IgD-negative memory B cell (primary cell): ENCODE measurements around the gene MYF6. TPM values are rescaled to one million over a fixed set of nuclear protein-coding genes. Genes with fewer than 3 reads are reported as not detected.
"Not testable (repeated sequence)": the region's sequence is repeated elsewhere in the genome, so short reads cannot be mapped to it uniquely, and the experiment has no call there.

Experiments
- H3K27ac Mint-ChIP-seq, 3 donors: one replicate each; pipeline ENCODE4 v1.8.0; 2020 to 2022; ENCODE audit warnings: mild to moderate bottlenecking in 3 of 3, mixed read lengths in 3 of 3, moderate library complexity in 1 of 3
- H3K27me3 Mint-ChIP-seq: one replicate; pipeline ENCODE4 v1.8.0; 2021; ENCODE audit warnings: mixed read lengths
- H3K36me3 Mint-ChIP-seq: one replicate; pipeline ENCODE4 v1.8.0; 2020; ENCODE audit warnings: mild to moderate bottlenecking, mixed read lengths
- H3K4me1 Mint-ChIP-seq, 3 donors: one replicate each; pipeline ENCODE4 v1.8.0; 2020 to 2022; ENCODE audit warnings: mixed read lengths in 3 of 3, mild to moderate bottlenecking in 1 of 3
- H3K4me3 Mint-ChIP-seq, 4 donors: one replicate each; pipeline ENCODE4 v1.8.0; 2020 to 2022; ENCODE audit warnings: mild to moderate bottlenecking in 4 of 4, mixed read lengths in 4 of 4, moderate library complexity in 3 of 4
- H3K9me3 Mint-ChIP-seq, 3 donors: one replicate each; pipeline ENCODE4 v1.8.0; 2020 to 2021; ENCODE audit warnings: mixed read lengths in 3 of 3, mild to moderate bottlenecking in 1 of 3
- polyA plus RNA-seq: library from polyadenylated mRNA; unstranded; fragments of 300-500 nt; fragmentation: Illumina TruSeq; gene quantifications from one replicate; pipeline ENCODE4 v1.2.3, GENCODE V29; 2021

Gene MYF6
- not detected for polyA plus RNA-seq

DNA sequence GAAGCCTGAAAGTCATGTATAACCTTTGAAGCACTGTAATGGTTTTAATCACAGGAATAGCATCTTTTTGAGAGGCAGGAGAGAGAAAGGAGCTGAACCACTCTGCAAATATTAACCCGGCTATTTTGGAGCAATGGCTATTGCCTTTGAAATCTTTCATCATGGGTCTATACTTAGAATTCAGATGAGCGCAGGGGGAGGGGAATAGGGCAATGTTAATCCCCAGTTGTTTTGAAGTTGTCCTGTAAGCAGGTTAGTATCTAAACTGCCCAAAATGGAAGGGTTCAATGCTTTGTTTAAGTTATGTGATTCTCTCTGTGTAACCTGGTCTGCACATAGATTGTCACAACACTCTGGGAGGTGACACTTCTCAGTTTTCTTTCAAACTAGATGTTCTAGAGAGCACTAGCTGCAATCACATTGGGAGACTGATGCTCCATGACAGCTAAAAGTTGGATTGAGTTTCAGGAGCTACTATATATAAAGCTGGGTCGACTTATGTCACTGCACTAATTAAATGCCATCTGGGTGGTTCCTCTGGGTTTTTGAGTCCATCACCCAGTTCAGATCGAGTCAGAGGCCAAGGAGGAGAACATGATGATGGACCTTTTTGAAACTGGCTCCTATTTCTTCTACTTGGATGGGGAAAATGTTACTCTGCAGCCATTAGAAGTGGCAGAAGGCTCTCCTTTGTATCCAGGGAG is at the start of gene MYF6:
TSS of gene MYF6 (plus strand) at position 509 of the 704 bp plus-strand sequence. CDS start at position 595, 86 bp downstream.
- H3K9me3 Mint-ChIP-seq: peaks cover 0 to 2% (median 2%) of the 10 kb centered on the region in 3 donors

DNA sequence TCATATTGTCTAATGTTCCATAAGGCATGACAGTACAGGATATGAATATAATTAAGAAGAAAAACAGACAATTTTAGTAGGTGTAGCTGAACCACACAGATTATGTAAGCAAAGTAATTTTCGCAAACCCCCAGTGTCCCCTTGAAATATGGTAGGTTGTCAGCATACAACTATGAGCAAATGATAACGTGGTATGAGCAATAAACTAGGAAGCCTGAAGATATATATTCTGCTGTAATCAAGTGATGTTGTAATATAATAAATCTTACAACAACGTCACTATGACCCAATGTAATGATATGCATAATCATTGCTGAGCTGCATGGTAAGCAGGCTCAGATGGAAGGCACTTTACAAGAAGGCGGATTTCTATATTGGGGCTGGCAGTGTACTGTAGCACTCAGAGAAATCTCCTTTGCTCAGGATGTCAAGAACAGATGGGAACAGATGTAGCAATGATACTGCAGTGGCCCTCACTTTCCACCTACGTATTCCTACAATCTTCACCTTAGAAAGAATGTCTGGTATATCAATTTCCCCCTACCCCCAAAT is 47.8 kb upstream of the MYF6 start:
- H3K36me3 Mint-ChIP-seq: no peaks in the 10 kb centered on the region
- H3K4me3 Mint-ChIP-seq: no peak overlapping the region
- H3K27me3 Mint-ChIP-seq: no peaks in the 10 kb centered on the region
- no peak overlapping the region for H3K27ac Mint-ChIP-seq
- no peaks in the 10 kb centered on the region for H3K4me1 Mint-ChIP-seq
- H3K9me3 Mint-ChIP-seq: peaks cover 0 to 2% (median 2%) of the 10 kb centered on the region in 3 donors

More for the DNA sequence above, at the start of gene MYF6:
- no peaks in the 10 kb centered on the region for H3K36me3 Mint-ChIP-seq
- H3K4me3 Mint-ChIP-seq: no peak within 1 kb of the TSS
- no peak within 1 kb of the TSS for H3K27ac Mint-ChIP-seq
- peaks cover 24% of the 10 kb centered on the region for H3K27me3 Mint-ChIP-seq
- H3K4me1 Mint-ChIP-seq: peaks cover 0 to 3% (median 0%) of the 10 kb centered on the region in 3 donors

- Mint-ChIP-seq H3K9me3 (peaks cover 0 to 2% (median 0%) of the 10 kb centered on the region in 3 donors), H3K27ac (no peak overlapping the region), H3K27me3 (no peaks in the 10 kb centered on the region), H3K36me3 (no peaks in the 10 kb centered on the region), H3K4me3 (no peak overlapping the region), H3K4me1 (no peaks in the 10 kb centered on the region)
These were observed 44.8 kb upstream of the MYF6 start for GRCh38 chr12:80662586-80662985.

GRCh38 chr12:80670214-80670613 is 37.2 kb upstream of the MYF6 start:
- Mint-ChIP-seq H3K4me3 (no peak overlapping the region), H3K4me1 (no peaks in the 10 kb centered on the region), H3K9me3 (peaks cover 0 to 2% (median 0%) of the 10 kb centered on the region in 3 donors), H3K27ac (no peak overlapping the region), H3K27me3 (no peaks in the 10 kb centered on the region), H3K36me3 (no peaks in the 10 kb centered on the region)

DNA sequence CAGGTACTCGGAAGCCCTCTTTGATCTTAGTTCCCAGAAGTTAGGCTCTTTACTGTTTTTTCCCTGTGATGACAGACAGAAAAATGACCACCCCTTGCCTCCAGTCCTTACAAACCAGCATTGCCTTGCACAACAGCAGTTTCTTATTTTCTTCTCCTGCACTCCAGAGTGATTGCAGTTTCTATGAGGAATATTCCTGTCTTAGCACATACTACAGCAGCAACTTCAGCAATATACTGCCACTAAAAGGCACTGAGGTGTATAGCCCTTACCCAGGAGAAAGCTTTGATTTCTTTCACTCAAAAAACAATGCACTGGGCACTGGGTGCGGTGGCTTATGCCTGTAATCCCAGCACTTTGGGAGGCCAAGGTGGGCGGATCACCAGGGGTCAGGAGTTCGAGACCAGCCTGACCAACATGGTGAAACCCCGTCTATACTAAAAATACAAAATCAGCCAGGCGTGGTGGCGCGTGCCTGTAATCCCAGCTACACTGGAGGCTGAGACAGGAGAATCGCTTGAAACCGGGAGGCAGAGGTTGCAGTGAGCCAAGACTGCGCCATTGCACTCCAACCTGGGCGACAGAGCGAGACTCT is 31.3 kb upstream of the MYF6 start:
- not testable (repeated sequence) for H3K27me3 Mint-ChIP-seq, H3K36me3 Mint-ChIP-seq, H3K4me1 Mint-ChIP-seq, H3K9me3 Mint-ChIP-seq, H3K27ac Mint-ChIP-seq, H3K4me3 Mint-ChIP-seq

GRCh38 chr12:80676856-80677255 is 30.6 kb upstream of the MYF6 start:
- no peaks in the 10 kb centered on the region for H3K4me1 Mint-ChIP-seq
- H3K36me3 Mint-ChIP-seq: no peaks in the 10 kb centered on the region
- no peak overlapping the region for H3K4me3 Mint-ChIP-seq
- H3K9me3 Mint-ChIP-seq: no peaks in the 10 kb centered on the region
- H3K27ac Mint-ChIP-seq: no peak overlapping the region
- no peaks in the 10 kb centered on the region for H3K27me3 Mint-ChIP-seq

DNA sequence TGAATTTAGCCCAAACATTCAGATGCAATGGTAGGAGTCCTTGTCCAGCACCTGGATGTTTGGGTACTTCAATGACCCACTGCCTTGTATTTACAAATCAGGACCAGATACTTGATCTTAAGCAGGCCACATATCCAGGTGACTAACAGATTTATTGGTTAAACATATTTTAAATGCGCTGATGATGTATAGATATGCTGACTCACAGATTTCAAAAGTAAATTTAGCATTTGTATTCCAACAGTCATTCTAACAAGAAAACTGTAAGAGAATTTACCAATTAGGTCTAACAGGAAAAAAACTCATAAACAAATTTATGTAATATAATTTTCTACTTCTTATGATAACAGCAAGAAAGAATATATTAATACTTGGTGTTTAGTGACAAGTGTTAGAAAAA is 29.4 kb upstream of the MYF6 start:
- Mint-ChIP-seq H3K27me3 (no peaks in the 10 kb centered on the region), H3K27ac (no peak overlapping the region), H3K36me3 (no peaks in the 10 kb centered on the region), H3K4me3 (no peak overlapping the region), H3K9me3 (peaks cover 0 to under 1% (median 0%) of the 10 kb centered on the region in 3 donors), H3K4me1 (no peaks in the 10 kb centered on the region)

GRCh38 chr12:80679346-80680131 is 27.9 kb upstream of the MYF6 start:
- Mint-ChIP-seq H3K36me3 (no peaks in the 10 kb centered on the region), H3K27ac (no peak overlapping the region), H3K27me3 (no peaks in the 10 kb centered on the region), H3K9me3 (peaks cover 0 to 3% (median 0%) of the 10 kb centered on the region in 3 donors), H3K4me1 (no peaks in the 10 kb centered on the region), H3K4me3 (no peak overlapping the region)

GRCh38 chr12:80681287-80681686 is 26.1 kb upstream of the MYF6 start:
- no peak overlapping the region for H3K27ac Mint-ChIP-seq
- peaks cover 0 to 3% (median 0%) of the 10 kb centered on the region in 3 donors for H3K9me3 Mint-ChIP-seq
- H3K36me3 Mint-ChIP-seq: no peaks in the 10 kb centered on the region
- H3K4me1 Mint-ChIP-seq: no peaks in the 10 kb centered on the region
- H3K4me3 Mint-ChIP-seq: no peak overlapping the region
- no peaks in the 10 kb centered on the region for H3K27me3 Mint-ChIP-seq

DNA sequence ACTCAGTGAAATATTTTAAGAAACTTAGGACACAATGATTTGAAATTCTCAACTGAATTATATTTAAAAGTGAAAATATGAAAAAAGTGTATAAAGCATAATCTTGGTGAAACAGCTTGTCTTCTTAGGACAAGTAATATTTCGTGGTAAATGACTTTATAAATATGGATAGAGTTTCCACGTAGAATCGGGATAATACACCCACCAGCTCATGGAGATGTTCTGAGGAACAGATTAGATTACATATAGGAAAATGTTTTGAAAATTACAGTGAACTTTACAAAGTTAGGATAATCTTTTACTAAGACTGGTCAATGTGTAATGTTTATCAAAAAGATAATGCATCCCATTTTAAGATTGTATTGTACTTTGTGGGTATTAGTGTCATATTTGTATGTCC is 25.6 kb upstream of the MYF6 start:
- H3K27me3 Mint-ChIP-seq: no peaks in the 10 kb centered on the region
- no peaks in the 10 kb centered on the region for H3K36me3 Mint-ChIP-seq
- no peak overlapping the region for H3K4me3 Mint-ChIP-seq
- H3K4me1 Mint-ChIP-seq: no peaks in the 10 kb centered on the region
- peaks cover 0 to 3% (median 0%) of the 10 kb centered on the region in 3 donors for H3K9me3 Mint-ChIP-seq
- H3K27ac Mint-ChIP-seq: no peak overlapping the region

DNA sequence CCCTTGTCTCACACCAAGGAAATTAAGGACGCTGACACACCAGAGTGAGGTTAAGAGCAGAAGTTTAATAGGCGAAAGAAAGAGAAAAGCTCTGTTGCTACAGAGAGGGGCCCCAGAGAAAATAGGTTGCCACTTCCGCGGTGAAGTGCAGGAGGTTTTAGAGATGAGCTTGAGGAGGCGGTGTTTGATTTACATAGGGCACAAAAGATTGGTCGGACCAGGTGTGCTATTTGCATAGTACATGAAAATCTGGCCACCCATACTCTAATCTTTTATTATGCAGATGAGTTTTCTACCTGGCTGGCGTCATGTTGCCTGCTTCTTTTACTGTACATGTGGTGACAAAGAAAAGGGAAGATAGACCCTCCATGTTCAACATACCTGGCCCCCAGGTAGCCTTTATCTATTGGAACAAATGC is 23.3 kb upstream of the MYF6 start:
- Mint-ChIP-seq H3K36me3 (no peaks in the 10 kb centered on the region), H3K4me3 (no peak overlapping the region), H3K9me3 (peaks cover 0 to 3% (median 0%) of the 10 kb centered on the region in 3 donors), H3K27me3 (no peaks in the 10 kb centered on the region), H3K27ac (no peak overlapping the region), H3K4me1 (no peaks in the 10 kb centered on the region)

DNA sequence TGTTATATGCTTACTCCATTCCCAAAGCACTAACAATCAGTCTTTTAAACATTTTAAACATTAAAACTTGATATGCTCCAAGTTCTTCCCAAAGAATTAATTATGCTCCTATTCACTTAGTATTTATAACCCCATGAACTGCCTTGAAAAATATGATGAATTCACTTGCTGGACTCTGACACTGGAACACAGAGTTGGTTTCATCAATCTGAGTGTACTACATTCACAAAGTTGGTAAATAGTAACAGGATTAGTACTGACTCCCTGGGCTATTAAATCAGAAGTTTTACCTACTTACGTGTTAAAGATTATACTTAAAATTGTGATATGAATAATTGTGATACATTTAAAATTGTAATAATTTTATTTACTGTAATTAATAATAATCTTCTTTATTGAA is 17.3 kb upstream of the MYF6 start:
- Mint-ChIP-seq H3K27me3 (no peaks in the 10 kb centered on the region), H3K4me3 (no peak overlapping the region), H3K9me3 (no peaks in the 10 kb centered on the region), H3K27ac (no peak overlapping the region), H3K4me1 (no peaks in the 10 kb centered on the region), H3K36me3 (no peaks in the 10 kb centered on the region)

GRCh38 chr12:80690513-80690912 is 16.9 kb upstream of the MYF6 start:
- Mint-ChIP-seq H3K27me3 (no peaks in the 10 kb centered on the region), H3K4me3 (no peak overlapping the region), H3K9me3 (no peaks in the 10 kb centered on the region), H3K36me3 (no peaks in the 10 kb centered on the region), H3K27ac (no peak overlapping the region), H3K4me1 (no peaks in the 10 kb centered on the region)

- Mint-ChIP-seq H3K27me3 (no peaks in the 10 kb centered on the region), H3K4me3 (no peak overlapping the region), H3K4me1 (no peaks in the 10 kb centered on the region), H3K36me3 (no peaks in the 10 kb centered on the region), H3K27ac (no peak overlapping the region), H3K9me3 (no peaks in the 10 kb centered on the region)
These were observed 15.3 kb upstream of the MYF6 start for GRCh38 chr12:80692114-80692513.

DNA sequence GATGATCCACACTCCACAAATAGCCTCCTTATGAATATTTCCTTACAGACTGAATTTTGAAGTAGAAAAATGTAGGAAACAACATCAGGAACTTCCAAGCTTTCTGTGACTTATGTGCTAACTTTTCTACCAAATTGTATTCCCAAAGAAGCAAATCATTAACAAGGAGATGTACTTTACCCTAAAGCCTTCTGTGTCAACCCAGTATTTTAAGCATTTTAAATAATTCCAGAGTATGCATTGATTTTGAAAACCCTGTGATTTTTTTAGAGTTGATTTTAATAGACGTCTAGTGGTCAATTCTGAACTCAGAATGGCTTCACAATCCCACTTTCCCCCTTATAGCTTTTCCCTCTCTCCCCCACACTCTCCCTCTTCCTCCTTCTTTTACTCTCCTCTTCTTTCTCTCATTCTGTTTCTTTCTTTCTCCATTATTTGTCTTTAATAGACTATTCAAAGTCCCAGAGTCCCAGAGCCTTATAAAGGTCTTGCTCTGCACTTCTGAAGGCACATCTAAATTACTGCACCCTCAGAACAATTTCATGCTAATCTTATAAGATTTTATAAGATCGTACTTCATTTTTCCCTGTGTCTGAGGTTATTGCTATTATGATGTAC is 10.1 kb upstream of the MYF6 start:
- no peaks in the 10 kb centered on the region for H3K4me1 Mint-ChIP-seq
- H3K36me3 Mint-ChIP-seq: no peaks in the 10 kb centered on the region
- no peak overlapping the region for H3K27ac Mint-ChIP-seq
- no peak overlapping the region for H3K4me3 Mint-ChIP-seq
- no peaks in the 10 kb centered on the region for H3K9me3 Mint-ChIP-seq
- no peaks in the 10 kb centered on the region for H3K27me3 Mint-ChIP-seq
